Brain microvascular endothelial cell (primary cell): ENCODE measurements around the gene BCOR.

Source experiments
- DNase-seq: peaks from one replicate; pipeline ENCODE4 v3.0.0-alpha.2; 2020
- H3K27ac ChIP-seq: fragments of 250-450 bp; sonication (Bioruptor Pico); 2 replicates; pipeline ENCODE4 v1.5.1; 2020; ENCODE audit warnings: mild to moderate bottlenecking, moderate library complexity
- H3K27me3 ChIP-seq: fragments of 250-450 bp; sonication (Bioruptor Pico); replicated peaks from 2 replicates; pipeline ENCODE4 v1.5.1; 2020; ENCODE audit warnings: mild to moderate bottlenecking
- H3K36me3 ChIP-seq: fragments of 250-450 bp; sonication (Bioruptor Pico); replicated peaks from 2 replicates; pipeline ENCODE4 v1.5.1; 2020; ENCODE audit warnings: mild to moderate bottlenecking
- H3K4me3 ChIP-seq: 2 replicates; pipeline ENCODE4 v1.5.1; 2011; ENCODE audit warnings: low read depth, mild to moderate bottlenecking, control low read depth, low read length, moderate library complexity
- CTCF ChIP-seq: IDR thresholded peaks from 2 replicates; pipeline ENCODE4 v1.5.1; 2011; ENCODE audit warnings: low read depth, mild to moderate bottlenecking, moderate library complexity, low read length, control low read depth, inconsistent platforms; ENCODE audit errors: missing control alignments
- in situ Hi-C: cut with HindIII; loops from 2 replicates; pipeline ENCODE4 v1.10.0; 2017; ENCODE audit warnings: low sequenced_read_pairs, low pct_ligation_motif_present

The BCOR gene

GRCh38 chrX:40096395-40097091 is 1.2 kb downstream of the BCOR start:
- peak overlapping the region; percentile 41 for H3K27ac ChIP-seq
- H3K36me3 ChIP-seq: no peaks in the 10 kb centered on the region
- H3K4me3 ChIP-seq: peak overlapping the region; percentile 59
- DNase-seq: no peak
- in situ Hi-C loops: no loop called here
- TF ChIP-seq CTCF: no peak
- H3K27me3 ChIP-seq: no peaks in the 10 kb centered on the region

- no peak for DNase-seq
- H3K27me3 ChIP-seq: no peaks in the 10 kb centered on the region
- no peaks in the 10 kb centered on the region for H3K36me3 ChIP-seq
- peak overlapping the region; percentile 59 for H3K4me3 ChIP-seq
- peak overlapping the region; percentile 37 for H3K27ac ChIP-seq
- in situ Hi-C loops: no loop called here
- TF ChIP-seq CTCF: no peak
These were observed 2.0 kb downstream of the BCOR start for GRCh38 chrX:40095583-40096394.

GRCh38 chrX:40094900-40095582 is 2.7 kb downstream of the BCOR start:
- no peaks in the 10 kb centered on the region for H3K27me3 ChIP-seq
- TF ChIP-seq CTCF: no peak
- no peaks in the 10 kb centered on the region for H3K36me3 ChIP-seq
- no peak overlapping the region for H3K27ac ChIP-seq
- H3K4me3 ChIP-seq: peak overlapping the region; percentile 59
- DNase-seq: no peak
- in situ Hi-C loops: no loop called here

GRCh38 chrX:40094041-40094899 is 3.5 kb downstream of the BCOR start:
- Histone ChIP-seq H3K27me3 (no peaks in the 10 kb centered on the region), H3K36me3 (no peaks in the 10 kb centered on the region), H3K27ac (no peak overlapping the region), H3K4me3 (peak overlapping the region; percentile 59)
- TF ChIP-seq CTCF: no peak
- in situ Hi-C loops: no loop called here
- DNase-seq: no peak

- DNase-seq: no peak
- H3K27ac ChIP-seq: no peak overlapping the region
- in situ Hi-C loops: no loop called here
- no peaks in the 10 kb centered on the region for H3K36me3 ChIP-seq
- H3K4me3 ChIP-seq: peak overlapping the region; percentile 59
- H3K27me3 ChIP-seq: no peaks in the 10 kb centered on the region
- no peak for TF ChIP-seq CTCF
These were observed 4.2 kb downstream of the BCOR start for GRCh38 chrX:40093586-40093985.
